HepG2 (cell line): ENCODE data around the gene WNT3A. TPM values are rescaled to one million over a fixed set of nuclear protein-coding genes. Genes with fewer than 3 reads are reported as not detected.
A peak's percentile ranks its signal among the peaks of the same experiment; 100 is the strongest.

Experiments
- CC2D1A ChIP-seq: sonication (generic); formaldehyde crosslinking; IDR thresholded peaks from 2 replicates; pipeline ENCODE4 v1.8.1; 2023; ENCODE audit warnings: mild to moderate bottlenecking, missing genetic modification reagents
- CENPX ChIP-seq: sonication (generic); formaldehyde crosslinking; IDR thresholded peaks from 2 replicates; pipeline ENCODE4 v1.9.0; 2021; ENCODE audit warnings: mild to moderate bottlenecking, missing genetic modification reagents, moderate library complexity
- DMAP1 ChIP-seq: IDR thresholded peaks from 2 replicates; pipeline ENCODE4 v1.6.1; 2016
- EHMT2 ChIP-seq: fragments of 200-600 bp; sonication (generic); IDR thresholded peaks from 2 replicates; pipeline ENCODE4 v1.7.0; 2017; ENCODE audit warnings: antibody characterized with exemption, low read depth, low read length, borderline replicate concordance
- ELF4 ChIP-seq: sonication (generic); formaldehyde crosslinking; IDR thresholded peaks from 2 replicates; pipeline ENCODE4 v1.5.0; 2020; ENCODE audit warnings: missing genetic modification reagents, mild to moderate bottlenecking, moderate library complexity, borderline replicate concordance
- KDM2A ChIP-seq: sonication (generic); formaldehyde crosslinking; IDR thresholded peaks from 2 replicates; pipeline ENCODE4 v1.4.0; 2020; ENCODE audit warnings: low read depth, missing genetic modification reagents, borderline replicate concordance
- KLF6 ChIP-seq: IDR thresholded peaks from 2 replicates; pipeline ENCODE4 v1.8.0; 2016; ENCODE audit warnings: missing biosample characterization, missing genetic modification reagents
- KLF9 ChIP-seq: IDR thresholded peaks from 2 replicates; pipeline ENCODE4 v1.6.1; 2016; ENCODE audit warnings: low read depth
- MAFG ChIP-seq: sonication (generic); formaldehyde crosslinking; IDR thresholded peaks from 2 replicates; pipeline ENCODE4 v1.5.1; 2020; ENCODE audit warnings: mild to moderate bottlenecking, missing genetic modification reagents
- NFE2L1 ChIP-seq: sonication (generic); formaldehyde crosslinking; IDR thresholded peaks from 2 replicates; pipeline ENCODE4 v1.4.0; 2020; ENCODE audit warnings: missing genetic modification reagents, mild to moderate bottlenecking, borderline replicate concordance
- PCBP1 ChIP-seq: fragments of 200-400 bp; formaldehyde crosslinking; IDR thresholded peaks from 2 replicates; pipeline ENCODE4 v1.6.1; 2017; ENCODE audit warnings: mild to moderate bottlenecking, low read depth, low read length, borderline replicate concordance
- RARA ChIP-seq: IDR thresholded peaks from 2 replicates; pipeline ENCODE4 v1.6.1; 2016; ENCODE audit warnings: missing genetic modification reagents, missing compliant biosample characterization
- ZNF292 ChIP-seq: sonication (generic); formaldehyde crosslinking; IDR thresholded peaks from 2 replicates; pipeline ENCODE4 v1.8.1; 2022; ENCODE audit warnings: mild to moderate bottlenecking, low read depth, missing genetic modification reagents, borderline replicate concordance
- ZNF337 ChIP-seq: sonication (generic); formaldehyde crosslinking; IDR thresholded peaks from 2 replicates; pipeline ENCODE4 v1.5.1; 2020; ENCODE audit warnings: missing genetic modification reagents, low read depth, mild to moderate bottlenecking, borderline replicate concordance
- polyA plus RNA-seq, 8 experiments: library from polyadenylated mRNA; depleted of rRNA in 3 of 8; stranded (reverse) in 7 of 8; unstranded in 1 of 8; fragments of >200 nt; fragmentation: Illumina TruSeq in 4 of 8; extraction: Trizol in 4 of 8; gene quantifications; 2 replicates each; pipeline versions ENCODE4 v1.2.1 to v1.2.3, GENCODE V29; 2011 to 2016; ENCODE audit warnings: low read depth in 4 of 8, missing spikeins in 1 of 8, mixed read lengths in 1 of 8; ENCODE audit not compliant: insufficient read depth in 1 of 8
- total RNA-seq, 5 experiments: library from RNA; depleted of rRNA; stranded (reverse); fragments of >200 nt; fragmentation: Illumina TruSeq; extraction: Trizol; gene quantifications; 2 replicates each; pipeline ENCODE4 v1.2.3, GENCODE V29; 2016; ENCODE audit warnings: low read depth in 1 of 5
- TF ChIP-seq, protein P1 (sequence below): sonication (generic); formaldehyde crosslinking; IDR thresholded peaks from 2 replicates; pipeline ENCODE4 v1.4.0; 2020; ENCODE audit warnings: low read depth, mild to moderate bottlenecking, missing genetic modification reagents
- TF ChIP-seq, protein P2 (sequence below): sonication (generic); formaldehyde crosslinking; IDR thresholded peaks from 2 replicates; pipeline ENCODE4 v1.9.0; 2022; ENCODE audit warnings: low read depth, missing genetic modification reagents
- TF ChIP-seq, protein P3 (sequence below): sonication (generic); formaldehyde crosslinking; IDR thresholded peaks from 2 replicates; pipeline ENCODE4 v1.4.0; 2020; ENCODE audit warnings: missing genetic modification reagents, borderline replicate concordance
- TF ChIP-seq, protein P4 (sequence below): IDR thresholded peaks from 2 replicates; pipeline ENCODE4 v1.6.1; 2016; ENCODE audit warnings: mild to moderate bottlenecking, missing biosample characterization, missing genetic modification reagents
- TF ChIP-seq, protein P5 (sequence below), 2 experiments: sonication (generic) in 1 of 2; formaldehyde crosslinking in 1 of 2; IDR thresholded peaks; 2 replicates each; pipeline versions ENCODE4 v1.4.0 to v1.6.1; 2018 to 2020; ENCODE audit warnings: missing genetic modification reagents in 2 of 2, borderline replicate concordance in 1 of 2, low read depth in 1 of 2, mild to moderate bottlenecking in 1 of 2, missing biosample characterization in 1 of 2

Gene WNT3A
- total and polyA plus RNA-seq, 2 of the 13 experiments (the other 11 are each of a cell fraction or from before 2014, with no cell fraction given): not detected

DNA sequence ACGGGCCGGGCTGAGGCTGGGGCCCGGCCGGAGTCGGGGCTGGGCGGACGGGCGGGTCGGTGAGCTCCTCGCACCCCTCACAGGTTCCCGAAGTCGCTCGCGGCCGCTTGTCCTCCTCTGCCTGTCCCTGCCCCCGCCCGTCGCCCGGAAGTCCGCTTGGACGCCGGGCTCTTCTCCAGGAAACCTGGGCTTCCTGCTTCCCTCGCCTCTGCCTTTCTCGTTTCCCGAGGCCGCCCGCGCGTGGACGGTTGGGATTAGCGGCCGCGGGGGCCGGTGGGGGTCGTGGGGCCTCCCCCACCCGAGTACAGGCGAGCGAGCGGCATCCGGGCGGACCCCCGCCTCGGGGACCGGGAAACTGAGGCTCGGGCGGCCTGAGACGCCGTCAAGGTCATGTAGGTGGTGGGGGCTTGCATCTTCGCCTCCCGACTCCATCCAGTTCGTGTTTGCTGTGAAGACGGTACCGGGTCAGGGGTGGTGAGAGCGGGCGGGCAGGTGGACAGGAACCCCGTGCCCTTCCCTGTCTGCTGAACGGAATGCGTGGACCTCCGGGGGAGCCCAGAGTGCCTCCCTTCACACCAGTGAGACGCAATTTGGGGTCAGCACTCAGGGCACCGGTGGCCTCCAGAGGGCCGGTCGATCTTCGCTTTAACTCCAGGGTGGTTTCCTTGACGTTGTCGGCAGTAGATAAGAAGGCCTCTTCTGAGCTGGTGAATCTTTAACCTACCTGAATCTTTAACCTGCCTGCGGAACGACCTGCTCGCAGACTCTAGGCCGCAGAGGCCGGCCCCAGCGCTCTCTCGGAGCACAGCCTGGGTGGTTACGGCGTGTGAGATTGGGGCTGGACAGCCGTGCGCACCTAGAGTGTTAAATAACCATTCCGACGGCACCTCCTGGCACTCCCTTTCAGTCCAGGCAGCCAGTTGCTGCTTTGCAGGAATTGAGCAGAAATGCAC is 76.4 kb downstream of the WNT3A start (continued):
- no peak for TF ChIP-seq PCBP1
- no peak for TF ChIP-seq ZNF337 (CRISPR knock-in tag)
- TF ChIP-seq, protein P1, sequence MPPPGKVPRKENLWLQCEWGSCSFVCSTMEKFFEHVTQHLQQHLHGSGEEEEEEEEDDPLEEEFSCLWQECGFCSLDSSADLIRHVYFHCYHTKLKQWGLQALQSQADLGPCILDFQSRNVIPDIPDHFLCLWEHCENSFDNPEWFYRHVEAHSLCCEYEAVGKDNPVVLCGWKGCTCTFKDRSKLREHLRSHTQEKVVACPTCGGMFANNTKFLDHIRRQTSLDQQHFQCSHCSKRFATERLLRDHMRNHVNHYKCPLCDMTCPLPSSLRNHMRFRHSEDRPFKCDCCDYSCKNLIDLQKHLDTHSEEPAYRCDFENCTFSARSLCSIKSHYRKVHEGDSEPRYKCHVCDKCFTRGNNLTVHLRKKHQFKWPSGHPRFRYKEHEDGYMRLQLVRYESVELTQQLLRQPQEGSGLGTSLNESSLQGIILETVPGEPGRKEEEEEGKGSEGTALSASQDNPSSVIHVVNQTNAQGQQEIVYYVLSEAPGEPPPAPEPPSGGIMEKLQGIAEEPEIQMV: no peak
- TF ChIP-seq CC2D1A: no peak
- no peak for TF ChIP-seq ELF4 (CRISPR knock-in tag)
- TF ChIP-seq, protein P2, sequence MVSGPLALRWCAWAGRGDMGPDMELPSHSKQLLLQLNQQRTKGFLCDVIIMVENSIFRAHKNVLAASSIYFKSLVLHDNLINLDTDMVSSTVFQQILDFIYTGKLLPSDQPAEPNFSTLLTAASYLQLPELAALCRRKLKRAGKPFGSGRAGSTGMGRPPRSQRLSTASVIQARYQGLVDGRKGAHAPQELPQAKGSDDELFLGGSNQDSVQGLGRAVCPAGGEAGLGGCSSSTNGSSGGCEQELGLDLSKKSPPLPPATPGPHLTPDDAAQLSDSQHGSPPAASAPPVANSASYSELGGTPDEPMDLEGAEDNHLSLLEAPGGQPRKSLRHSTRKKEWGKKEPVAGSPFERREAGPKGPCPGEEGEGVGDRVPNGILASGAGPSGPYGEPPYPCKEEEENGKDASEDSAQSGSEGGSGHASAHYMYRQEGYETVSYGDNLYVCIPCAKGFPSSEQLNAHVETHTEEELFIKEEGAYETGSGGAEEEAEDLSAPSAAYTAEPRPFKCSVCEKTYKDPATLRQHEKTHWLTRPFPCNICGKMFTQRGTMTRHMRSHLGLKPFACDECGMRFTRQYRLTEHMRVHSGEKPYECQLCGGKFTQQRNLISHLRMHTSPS (CRISPR knock-in tag): no peak
- no peak for TF ChIP-seq RARA
- no peak for TF ChIP-seq MAFG (CRISPR knock-in tag)
- no peak for TF ChIP-seq KLF6
- TF ChIP-seq ZNF292: 0 out of 2 replicates have a peak, but pooled peaks have one; percentile 38
- TF ChIP-seq KDM2A (CRISPR knock-in tag): peak; percentile 36; the same call in 1 of the 2 replicates
- TF ChIP-seq DMAP1 (CRISPR knock-in tag): 0 out of 2 replicates have a peak, but pooled peaks have one; percentile 5
- TF ChIP-seq CENPX: no peak
- no peak for TF ChIP-seq KLF9 (CRISPR knock-in tag)
- TF ChIP-seq EHMT2: no peak
- TF ChIP-seq, protein P3, sequence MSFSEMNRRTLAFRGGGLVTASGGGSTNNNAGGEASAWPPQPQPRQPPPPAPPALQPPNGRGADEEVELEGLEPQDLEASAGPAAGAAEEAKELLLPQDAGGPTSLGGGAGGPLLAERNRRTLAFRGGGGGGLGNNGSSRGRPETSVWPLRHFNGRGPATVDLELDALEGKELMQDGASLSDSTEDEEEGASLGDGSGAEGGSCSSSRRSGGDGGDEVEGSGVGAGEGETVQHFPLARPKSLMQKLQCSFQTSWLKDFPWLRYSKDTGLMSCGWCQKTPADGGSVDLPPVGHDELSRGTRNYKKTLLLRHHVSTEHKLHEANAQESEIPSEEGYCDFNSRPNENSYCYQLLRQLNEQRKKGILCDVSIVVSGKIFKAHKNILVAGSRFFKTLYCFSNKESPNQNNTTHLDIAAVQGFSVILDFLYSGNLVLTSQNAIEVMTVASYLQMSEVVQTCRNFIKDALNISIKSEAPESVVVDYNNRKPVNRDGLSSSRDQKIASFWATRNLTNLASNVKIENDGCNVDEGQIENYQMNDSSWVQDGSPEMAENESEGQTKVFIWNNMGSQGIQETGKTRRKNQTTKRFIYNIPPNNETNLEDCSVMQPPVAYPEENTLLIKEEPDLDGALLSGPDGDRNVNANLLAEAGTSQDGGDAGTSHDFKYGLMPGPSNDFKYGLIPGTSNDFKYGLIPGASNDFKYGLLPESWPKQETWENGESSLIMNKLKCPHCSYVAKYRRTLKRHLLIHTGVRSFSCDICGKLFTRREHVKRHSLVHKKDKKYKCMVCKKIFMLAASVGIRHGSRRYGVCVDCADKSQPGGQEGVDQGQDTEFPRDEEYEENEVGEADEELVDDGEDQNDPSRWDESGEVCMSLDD (CRISPR knock-in tag): no peak
- TF ChIP-seq NFE2L1 (CRISPR knock-in tag): no peak
- TF ChIP-seq, protein P4, sequence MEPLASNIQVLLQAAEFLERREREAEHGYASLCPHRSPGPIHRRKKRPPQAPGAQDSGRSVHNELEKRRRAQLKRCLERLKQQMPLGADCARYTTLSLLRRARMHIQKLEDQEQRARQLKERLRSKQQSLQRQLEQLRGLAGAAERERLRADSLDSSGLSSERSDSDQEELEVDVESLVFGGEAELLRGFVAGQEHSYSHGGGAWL (CRISPR knock-in tag): no peak
- TF ChIP-seq, protein P5, sequence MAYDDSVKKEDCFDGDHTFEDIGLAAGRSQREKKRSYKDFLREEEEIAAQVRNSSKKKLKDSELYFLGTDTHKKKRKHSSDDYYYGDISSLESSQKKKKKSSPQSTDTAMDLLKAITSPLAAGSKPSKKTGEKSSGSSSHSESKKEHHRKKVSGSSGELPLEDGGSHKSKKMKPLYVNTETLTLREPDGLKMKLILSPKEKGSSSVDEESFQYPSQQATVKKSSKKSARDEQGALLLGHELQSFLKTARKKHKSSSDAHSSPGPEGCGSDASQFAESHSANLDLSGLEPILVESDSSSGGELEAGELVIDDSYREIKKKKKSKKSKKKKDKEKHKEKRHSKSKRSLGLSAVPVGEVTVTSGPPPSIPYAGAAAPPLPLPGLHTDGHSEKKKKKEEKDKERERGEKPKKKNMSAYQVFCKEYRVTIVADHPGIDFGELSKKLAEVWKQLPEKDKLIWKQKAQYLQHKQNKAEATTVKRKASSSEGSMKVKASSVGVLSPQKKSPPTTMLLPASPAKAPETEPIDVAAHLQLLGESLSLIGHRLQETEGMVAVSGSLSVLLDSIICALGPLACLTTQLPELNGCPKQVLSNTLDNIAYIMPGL (CRISPR knock-in tag; IDR thresholded peaks at IDR 0.05; ENCODE audit: borderline replicate concordance in 1 of 2, low read depth in 1 of 2): peak in 1 of 2 experiments; percentile 30; a peak in 2 of 4 replicates
